GM18508 (cell line): ENCODE measurements around the gene TMC7.

Experiments used
- ATAC-seq: cut with Tn5 transposase; IDR thresholded peaks from one replicate; pipeline ENCODE4 v1.9.1; 2021; ENCODE audit warnings: moderate number of reproducible peaks; ENCODE audit not compliant: insufficient read depth, unreplicated experiment

The TMC7 gene

DNA sequence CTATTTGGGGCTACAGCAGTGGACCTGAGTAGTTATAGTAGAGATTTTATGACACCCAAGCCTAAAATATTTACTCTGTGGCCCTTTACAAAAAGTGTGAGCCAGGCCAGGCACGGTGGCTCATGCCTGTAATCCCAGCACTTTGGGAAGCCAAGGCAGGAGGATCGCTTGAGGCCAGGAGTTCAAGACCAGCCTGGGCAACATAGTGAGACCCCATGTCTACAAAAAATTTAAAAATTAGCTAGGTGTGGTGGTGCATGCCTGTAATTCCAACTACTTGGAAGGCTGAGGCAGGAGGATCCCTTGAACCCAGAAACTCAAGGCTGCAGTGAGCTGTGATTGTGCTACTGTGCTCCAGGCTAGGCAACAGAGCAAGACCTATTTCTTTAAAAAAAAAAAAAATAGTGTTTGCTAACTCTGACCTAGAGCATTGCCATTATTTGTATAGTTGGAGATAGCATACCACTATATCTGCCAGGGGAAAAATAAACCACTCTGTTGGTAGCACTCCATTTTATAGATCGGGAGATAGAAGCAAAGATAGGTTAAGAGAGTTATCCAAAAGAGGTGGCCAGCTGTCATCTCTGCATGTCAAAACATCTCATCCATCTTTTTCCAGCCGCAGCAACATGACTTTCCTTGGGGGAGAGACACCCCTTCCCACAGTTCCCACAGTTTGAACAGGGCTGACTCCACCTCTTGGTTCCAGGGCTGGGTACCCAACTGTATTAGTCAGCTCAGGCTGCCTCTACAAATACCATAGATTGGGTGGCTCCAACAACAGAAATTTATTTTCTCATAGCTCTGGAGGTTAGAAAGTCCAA is 127.0 kb downstream of the TMC7 start:
- no peak for ATAC-seq

DNA sequence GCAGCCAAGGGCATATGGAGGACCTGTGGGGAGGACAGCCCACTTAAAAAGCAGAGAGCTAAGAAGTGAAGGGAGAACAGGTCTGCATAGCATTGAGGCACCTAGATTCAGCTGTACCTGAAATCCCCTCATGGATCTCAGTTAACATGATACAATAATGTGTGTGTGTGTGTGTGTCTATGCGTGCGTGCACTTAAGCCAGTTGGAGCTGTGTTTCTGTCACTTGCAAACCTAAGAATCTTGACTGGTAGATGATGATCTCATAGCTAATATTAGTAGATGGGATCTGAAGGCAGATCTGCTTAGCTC is 128.3 kb downstream of the TMC7 start:
- no peak for ATAC-seq
